IMR-90 (cell line): Measurements from ENCODE around the gene BAZ2B. TPM values are rescaled to one million over a fixed set of nuclear protein-coding genes. Genes with fewer than 3 reads are reported as not detected.

Experiments used
- ATAC-seq: fragments of 200-7000 bp; cut with Tn5 transposase; 2 replicates; pipeline ENCODE4 v1.9.1; 2020; ENCODE audit warnings: low read depth, mild to moderate bottlenecking, moderate library complexity
- BruUV-seq: library from RNA; stranded (reverse); fragments of 400-500 nt; replicated peaks from 2 replicates; lab custom pipeline; 2021; lab: Mats Ljungman, UMichigan
- CTCF ChIA-PET: fragments of 300-600 bp; formaldehyde crosslinking; extraction: SDS; loops from one replicate; lab custom pipeline; 2021; ENCODE audit warnings: antibody characterized with exemption; lab: Yijun Ruan, JAX
- POLR2A ChIA-PET: fragments of 300-600 bp; sonication (Branson Sonifier 250); formaldehyde crosslinking; loops from one replicate; lab custom pipeline; 2022; ENCODE audit warnings: antibody characterized with exemption; ENCODE audit not compliant: unreplicated experiment; lab: Charles Lee
- DNase-seq: peaks from one replicate; pipeline ENCODE4 v3.0.0; 2013
- H2AFZ ChIP-seq: replicated peaks from 2 replicates; pipeline ENCODE3; 2013; ENCODE audit warnings: low read length, mild to moderate bottlenecking; ENCODE audit not compliant: poor library complexity
- H2AK5ac ChIP-seq: 2 replicates; pipeline ENCODE4 v1.6.1; 2013; ENCODE audit warnings: low read depth, low read length, inconsistent platforms
- H2AK9ac ChIP-seq: replicated peaks from 2 replicates; pipeline ENCODE3; 2013; ENCODE audit warnings: mild to moderate bottlenecking, low read depth, low read length, moderate library complexity; ENCODE audit not compliant: poor library complexity
- H2BK120ac ChIP-seq: 2 replicates; pipeline ENCODE4 v1.6.1; 2013; ENCODE audit warnings: low read depth, low read length, inconsistent platforms
- H2BK15ac ChIP-seq: 3 replicates; pipeline ENCODE4 v1.6.1; 2013; ENCODE audit warnings: low read depth, low read length, inconsistent platforms
- H2BK20ac ChIP-seq: 2 replicates; pipeline ENCODE4 v1.6.1; 2013; ENCODE audit warnings: low read depth, mild to moderate bottlenecking, inconsistent platforms, low read length, moderate library complexity
- H2BK5ac ChIP-seq: 2 replicates; pipeline ENCODE4 v1.6.1; 2013; ENCODE audit warnings: mild to moderate bottlenecking, low read depth, low read length, inconsistent platforms; ENCODE audit not compliant: poor library complexity, severe bottlenecking
- H3K14ac ChIP-seq: replicated peaks from 2 replicates; pipeline ENCODE4 v1.6.1; 2013; ENCODE audit warnings: low read depth, low read length, inconsistent platforms
- H3K18ac ChIP-seq: 2 replicates; pipeline ENCODE4 v1.6.1; 2013; ENCODE audit warnings: low read depth, low read length, control low read depth
- H3K23ac ChIP-seq: 2 replicates; pipeline ENCODE4 v1.6.1; 2013; ENCODE audit warnings: low read depth, low read length, inconsistent platforms
- H3K27ac ChIP-seq: 2 replicates; pipeline ENCODE4 v1.5.1; 2013; ENCODE audit warnings: mild to moderate bottlenecking, control low read depth, low read length; ENCODE audit not compliant: insufficient read depth
- H3K27me3 ChIP-seq: 2 replicates; pipeline ENCODE4 v1.6.1; 2013; ENCODE audit warnings: low read length; ENCODE audit not compliant: control insufficient read depth, insufficient read depth
- H3K36me3 ChIP-seq: 2 replicates; pipeline ENCODE4 v1.6.1; 2013; ENCODE audit warnings: low read length, mixed read lengths; ENCODE audit not compliant: control insufficient read depth, insufficient read depth
- H3K4ac ChIP-seq: 2 replicates; pipeline ENCODE4 v1.6.1; 2013; ENCODE audit warnings: low read depth, low read length, inconsistent platforms
- H3K4me1 ChIP-seq: 2 replicates; pipeline ENCODE4 v1.6.1; 2013; ENCODE audit warnings: low read length, mixed read lengths; ENCODE audit not compliant: control insufficient read depth, insufficient read depth
- H3K4me2 ChIP-seq: 2 replicates; pipeline ENCODE4 v1.6.1; 2013; ENCODE audit warnings: low read depth, mild to moderate bottlenecking, control low read depth, low read length, moderate library complexity
- H3K4me3 ChIP-seq: 2 replicates; pipeline ENCODE4 v1.5.1; 2013; ENCODE audit warnings: low read depth, mild to moderate bottlenecking, control low read depth, low read length, moderate library complexity; ENCODE audit not compliant: insufficient read depth
- H3K56ac ChIP-seq: 2 replicates; pipeline ENCODE4 v1.6.1; 2013; ENCODE audit warnings: low read length, inconsistent platforms; ENCODE audit not compliant: insufficient read depth; ENCODE audit errors: extremely low read depth
- H3K79me1 ChIP-seq, 2 experiments: 2 replicates each; pipeline ENCODE4 v1.6.1; 2013; ENCODE audit warnings: low read length in 2 of 2, inconsistent platforms in 1 of 2, low read depth in 1 of 2
- H3K9ac ChIP-seq: 2 replicates; pipeline ENCODE4 v1.6.1; 2013; ENCODE audit warnings: low read depth, low read length, control low read depth
- H3K9me1 ChIP-seq: 2 replicates; pipeline ENCODE4 v1.6.1; 2013; ENCODE audit warnings: low read length, inconsistent platforms; ENCODE audit not compliant: insufficient read depth
- H3K9me3 ChIP-seq: 2 replicates; pipeline ENCODE4 v1.6.1; 2013; ENCODE audit warnings: low read length; ENCODE audit not compliant: control insufficient read depth, insufficient read depth
- H4K20me1 ChIP-seq: 2 replicates; pipeline ENCODE4 v1.6.1; 2013; ENCODE audit warnings: low read length, inconsistent platforms; ENCODE audit not compliant: insufficient read depth
- H4K5ac ChIP-seq: 2 replicates; pipeline ENCODE4 v1.6.1; 2013; ENCODE audit warnings: mild to moderate bottlenecking, low read depth, low read length, control low read depth
- H4K8ac ChIP-seq, 2 experiments: 2 replicates each; pipeline ENCODE4 v1.6.1; 2013; ENCODE audit warnings: low read depth in 2 of 2, low read length in 2 of 2, control low read depth in 1 of 2, inconsistent platforms in 1 of 2
- H4K91ac ChIP-seq: 2 replicates; pipeline ENCODE4 v1.6.1; 2013; ENCODE audit warnings: low read depth, low read length, inconsistent platforms; ENCODE audit not compliant: insufficient read depth
- ELK1 ChIP-seq: fragments of 150-350 bp; IDR thresholded peaks from 2 replicates; pipeline ENCODE4 v1.6.1; 2016; ENCODE audit warnings: low read depth, mild to moderate bottlenecking, low read length, moderate library complexity, borderline replicate concordance
- SMC3 ChIP-seq: fragments of 150-350 bp; IDR thresholded peaks from 2 replicates; pipeline ENCODE4 v1.6.1; 2016; ENCODE audit warnings: low read depth, mild to moderate bottlenecking, antibody characterized with exemption, low read length, moderate library complexity
- USF2 ChIP-seq: fragments of 150-350 bp; IDR thresholded peaks from 2 replicates; pipeline ENCODE4 v1.6.1; 2017; ENCODE audit warnings: mild to moderate bottlenecking, antibody characterized with exemption, low read length, low read depth
- WGBS, 2 experiments: methylation state at CpG; one replicate each; pipeline versions ENCODE4 v1.1.5 to v1.1.7; 2013; ENCODE audit warnings: missing lambda C conversion rate in 2 of 2; ENCODE audit not compliant: insufficient read length in 1 of 2; ENCODE audit errors: extremely low coverage in 2 of 2; 5-methylcytosine and 5-hydroxymethylcytosine counted together
- dilution Hi-C: fragments of 300-500 bp; cut with HindIII; formaldehyde crosslinking; loops from one replicate; pipeline ENCODE4 v1.14.3; 2018; ENCODE audit warnings: low sequenced_read_pairs; ENCODE audit not compliant: unreplicated experiment
- in situ Hi-C: fragments of 300-500 bp; cut with MboI; formaldehyde crosslinking; loops from 3 replicates; pipeline ENCODE4 v1.14.3; 2019; ENCODE audit warnings: low sequenced_read_pairs, inconsistent platforms, mixed read lengths
- intact Hi-C: fragments of 100-400 bp; cut with micrococcal nuclease; formaldehyde crosslinking; loops from 2 replicates; pipeline ENCODE4 v1.10.0; 2022
- polyA plus RNA-seq, 3 experiments: library from polyadenylated mRNA; depleted of rRNA; stranded (reverse); fragments of >200 nt; gene quantifications; 2 replicates each; pipeline ENCODE4 v1.2.3, GENCODE V29; 2012; ENCODE audit warnings: low replicate concordance in 1 of 3
- total RNA-seq: library from RNA; depleted of rRNA; stranded (reverse); fragments of >200 nt; gene quantifications from 2 replicates; pipeline ENCODE4 v1.2.3, GENCODE V29; 2012

BAZ2B gene
- total and polyA plus RNA-seq, 2 of the 4 experiments (the other 2 are of a cell fraction), result 8.9 to 42.1 TPM

DNA sequence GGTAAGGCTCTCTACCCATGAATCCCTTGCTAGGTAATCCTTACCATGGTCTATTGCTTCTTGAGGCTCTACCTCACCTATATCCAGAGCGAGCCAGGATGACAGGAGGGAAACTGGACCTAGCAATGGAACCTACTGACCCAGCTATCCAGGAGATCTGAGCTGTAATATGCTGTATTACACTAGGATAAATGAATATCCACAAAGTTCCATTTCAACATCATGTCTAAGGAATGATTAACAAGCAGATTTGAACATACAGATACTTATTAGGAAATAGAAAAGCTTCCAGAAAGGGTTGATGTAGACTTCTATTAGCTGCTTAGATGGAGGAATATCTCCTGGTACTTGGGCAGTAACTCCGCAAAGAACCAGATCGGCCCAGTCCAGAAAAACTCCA, 110.1 kb downstream of the BAZ2B start:
- intact Hi-C loops, result no loop called here
- CTCF ChIA-PET, result interaction anchor here (0.7 kb wide), 1 partner anchor 8 kb away, joined by 3 read pairs; no protein-coding TSS in a partner anchor

More for the DNA sequence above, 110.1 kb downstream of the BAZ2B start:
- TF ChIP-seq USF2 (no peak), ELK1 (no peak), SMC3 (no peak)
- no peak overlapping the region for H2AFZ ChIP-seq
- no peak overlapping the region for H2AK9ac ChIP-seq
- DNase-seq (no peak), ATAC-seq (no peak)
- H3K23ac ChIP-seq, result no peak overlapping the region
- no peak overlapping the region for H2BK120ac ChIP-seq
- H3K14ac ChIP-seq, result no peak overlapping the region
- no peak overlapping the region for H3K27ac ChIP-seq
- no peaks in the 10 kb centered on the region for H3K27me3 ChIP-seq
- no peak overlapping the region for H3K4ac ChIP-seq
- no peak overlapping the region for H2BK5ac ChIP-seq
- H3K4me1 ChIP-seq, result no peaks in the 10 kb centered on the region
- BruUV-seq, result no TSS peak
- H2AK5ac ChIP-seq, result no peak overlapping the region
- no peak overlapping the region for H3K56ac ChIP-seq
- dilution Hi-C loops, result no loop called here
- WGBS, 2 experiments, result no CpG with 5 or more reads among the region's 3 CpGs
- no peak overlapping the region for H4K8ac ChIP-seq
- H3K4me2 ChIP-seq, result no peak overlapping the region
- no peaks in the 10 kb centered on the region for H3K36me3 ChIP-seq
- no peak overlapping the region for H2BK15ac ChIP-seq
- in situ Hi-C loops, result no loop called here
- H4K20me1 ChIP-seq, result peaks cover 3% of the 10 kb centered on the region; the same call in 1 of the 2 replicates
- H3K9ac ChIP-seq, result no peak overlapping the region
- H4K91ac ChIP-seq, result no peak overlapping the region
- H3K79me1 ChIP-seq, result peaks cover 8 to 9% of the 10 kb centered on the region in 2 experiments; a peak in 3 of 4 replicates
- no peak overlapping the region for H3K18ac ChIP-seq
- no peak overlapping the region for H2BK20ac ChIP-seq
- H3K9me3 ChIP-seq, result no peaks in the 10 kb centered on the region
- H4K5ac ChIP-seq, result no peak overlapping the region
- POLR2A ChIA-PET, result no interaction called here
- H3K9me1 ChIP-seq, result no peaks in the 10 kb centered on the region
- H3K4me3 ChIP-seq, result no peak overlapping the region
